PC-9 (cell line): Measurements from ENCODE around the gene CNTN4. TPM values are rescaled to one million over a fixed set of nuclear protein-coding genes. Genes with fewer than 3 reads are reported as not detected.

Experiments used
- BruUV-seq: library from RNA; stranded (reverse); fragments of 400-500 nt; replicated peaks from 2 replicates; lab custom pipeline; 2021; lab: Mats Ljungman, UMichigan
- CTCF ChIA-PET: fragments of 300-600 bp; sonication (Branson Sonifier 250); formaldehyde crosslinking; loops from one replicate; lab custom pipeline; 2022; ENCODE audit warnings: antibody characterized with exemption; lab: Charles Lee
- POLR2A ChIA-PET: fragments of 300-600 bp; sonication (Branson Sonifier 250); formaldehyde crosslinking; loops from one replicate; lab custom pipeline; 2022; ENCODE audit warnings: antibody characterized with exemption; ENCODE audit not compliant: unreplicated experiment; lab: Charles Lee
- DNase-seq, 2 experiments: peaks; one replicate each; pipeline versions ENCODE4 v3.0.0 to v3.0.0-alpha.2; 2015 to 2022; ENCODE audit warnings: mixed read lengths in 1 of 2
- H2AFZ ChIP-seq: fragments of 200-600 bp; sonication (generic); 2 replicates; pipeline ENCODE4 v1.8.1; 2017; ENCODE audit warnings: antibody characterized with exemption
- H3F3A ChIP-seq: fragments of 200-600 bp; sonication (generic); 2 replicates; pipeline ENCODE4 v1.8.1; 2017; ENCODE audit warnings: antibody characterized with exemption, mild to moderate bottlenecking, low read depth; ENCODE audit not compliant: insufficient read depth
- H3K27ac ChIP-seq: fragments of 200-600 bp; sonication (generic); 2 replicates; pipeline ENCODE4 v1.6.1; 2016; ENCODE audit warnings: mixed run types
- H3K27me3 ChIP-seq: fragments of 200-600 bp; sonication (generic); 2 replicates; pipeline ENCODE4 v1.6.1; 2016; ENCODE audit warnings: low read depth, mixed run types; ENCODE audit not compliant: insufficient read depth
- H3K36me3 ChIP-seq: fragments of 200-600 bp; sonication (generic); 2 replicates; pipeline ENCODE4 v1.6.1; 2016; ENCODE audit warnings: low read depth, mixed run types
- H3K4me1 ChIP-seq: fragments of 200-600 bp; sonication (generic); replicated peaks from 2 replicates; pipeline ENCODE4 v1.6.1; 2016; ENCODE audit warnings: mixed run types; ENCODE audit not compliant: insufficient read depth
- H3K4me2 ChIP-seq: fragments of 200-600 bp; sonication (generic); 2 replicates; pipeline ENCODE4 v1.6.1; 2017; ENCODE audit warnings: mixed run types
- H3K4me3 ChIP-seq: fragments of 200-600 bp; sonication (generic); 2 replicates; pipeline ENCODE4 v1.6.1; 2016; ENCODE audit warnings: mixed run types
- H3K79me2 ChIP-seq: fragments of 200-600 bp; sonication (generic); 2 replicates; pipeline ENCODE4 v1.6.1; 2017; ENCODE audit warnings: low read depth, mixed run types
- H3K9me2 ChIP-seq: fragments of 200-600 bp; sonication (generic); 2 replicates; pipeline ENCODE4 v1.8.1; 2017; ENCODE audit warnings: mild to moderate bottlenecking; ENCODE audit not compliant: insufficient read depth
- H3K9me3 ChIP-seq: fragments of 200-600 bp; sonication (generic); 2 replicates; pipeline ENCODE4 v1.8.1; 2016; ENCODE audit warnings: low read depth; ENCODE audit not compliant: insufficient read depth
- H4K20me1 ChIP-seq: fragments of 200-600 bp; sonication (generic); 2 replicates; pipeline ENCODE4 v1.8.1; 2017; ENCODE audit not compliant: insufficient read depth
- EZH2 ChIP-seq: fragments of 200-600 bp; sonication (generic); IDR thresholded peaks from 2 replicates; pipeline ENCODE4 v1.8.0; 2017; ENCODE audit warnings: antibody characterized with exemption, low read depth
- intact Hi-C: fragments of 100-400 bp; cut with micrococcal nuclease; formaldehyde crosslinking; loops from one replicate; pipeline ENCODE4 v1.10.0; 2022; ENCODE audit not compliant: unreplicated experiment
- total RNA-seq: library from RNA; stranded (reverse); gene quantifications from 2 replicates; pipeline ENCODE4 v1.2.3, GENCODE V29; 2021
- TF ChIP-seq, protein P1 (sequence below): fragments of 200-600 bp; sonication (generic); conservative IDR thresholded peaks from 2 replicates; pipeline ENCODE4 v1.6.1; 2017; ENCODE audit warnings: mixed run types, antibody characterized with exemption, mild to moderate bottlenecking, moderate library complexity

CNTN4 gene
- total RNA-seq, 1 experiment from 2014 or later, result not detected

DNA sequence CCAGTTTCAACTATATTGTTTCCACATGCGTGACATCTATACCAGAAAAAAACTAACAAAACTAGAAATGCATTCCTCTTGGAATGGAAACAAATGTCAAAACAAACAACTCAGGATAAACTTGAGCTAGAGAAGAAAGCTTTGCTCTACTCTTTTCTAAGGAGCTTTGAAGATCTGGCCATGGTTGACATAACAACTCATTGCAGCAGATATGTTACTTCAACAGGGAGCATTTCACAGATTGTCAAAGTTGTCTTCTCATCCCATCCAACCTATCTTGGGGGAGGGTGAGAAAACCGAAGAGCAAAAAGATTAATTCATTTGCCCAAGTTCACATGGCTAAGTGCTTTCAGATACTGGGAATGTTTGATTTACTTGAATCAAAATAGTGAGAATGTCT lies 484.4 kb downstream of the CNTN4 start:
- Histone ChIP-seq H3K79me2 (no peaks in the 10 kb centered on the region), H3F3A (no peaks in the 10 kb centered on the region), H3K4me1 (no peaks in the 10 kb centered on the region), H3K36me3 (no peaks in the 10 kb centered on the region), H3K9me3 (no peaks in the 10 kb centered on the region), H3K27me3 (no peaks in the 10 kb centered on the region), H3K9me2 (no peaks in the 10 kb centered on the region), H4K20me1 (no peaks in the 10 kb centered on the region), H3K4me2 (no peak overlapping the region), H3K4me3 (no peak overlapping the region), H3K27ac (no peak overlapping the region), H2AFZ (no peak overlapping the region)
- DNase-seq, result no peak
- POLR2A ChIA-PET, result no interaction called here
- CTCF ChIA-PET, result no interaction called here
- no peak for TF ChIP-seq EZH2
- TF ChIP-seq, protein P1, sequence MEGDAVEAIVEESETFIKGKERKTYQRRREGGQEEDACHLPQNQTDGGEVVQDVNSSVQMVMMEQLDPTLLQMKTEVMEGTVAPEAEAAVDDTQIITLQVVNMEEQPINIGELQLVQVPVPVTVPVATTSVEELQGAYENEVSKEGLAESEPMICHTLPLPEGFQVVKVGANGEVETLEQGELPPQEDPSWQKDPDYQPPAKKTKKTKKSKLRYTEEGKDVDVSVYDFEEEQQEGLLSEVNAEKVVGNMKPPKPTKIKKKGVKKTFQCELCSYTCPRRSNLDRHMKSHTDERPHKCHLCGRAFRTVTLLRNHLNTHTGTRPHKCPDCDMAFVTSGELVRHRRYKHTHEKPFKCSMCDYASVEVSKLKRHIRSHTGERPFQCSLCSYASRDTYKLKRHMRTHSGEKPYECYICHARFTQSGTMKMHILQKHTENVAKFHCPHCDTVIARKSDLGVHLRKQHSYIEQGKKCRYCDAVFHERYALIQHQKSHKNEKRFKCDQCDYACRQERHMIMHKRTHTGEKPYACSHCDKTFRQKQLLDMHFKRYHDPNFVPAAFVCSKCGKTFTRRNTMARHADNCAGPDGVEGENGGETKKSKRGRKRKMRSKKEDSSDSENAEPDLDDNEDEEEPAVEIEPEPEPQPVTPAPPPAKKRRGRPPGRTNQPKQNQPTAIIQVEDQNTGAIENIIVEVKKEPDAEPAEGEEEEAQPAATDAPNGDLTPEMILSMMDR, result no peak
- intact Hi-C loops, result no loop called here
- no TSS peak for BruUV-seq

GRCh38 chr3:2589336-2589969 lies 490.8 kb downstream of the CNTN4 start:
- ChIA-PET CTCF (no interaction called here), POLR2A (no interaction called here)
- Histone ChIP-seq H3F3A (no peaks in the 10 kb centered on the region), H3K4me2 (no peak overlapping the region), H4K20me1 (no peaks in the 10 kb centered on the region), H3K4me3 (no peak overlapping the region), H3K9me3 (no peaks in the 10 kb centered on the region), H3K79me2 (no peaks in the 10 kb centered on the region), H3K9me2 (no peaks in the 10 kb centered on the region), H3K27me3 (no peaks in the 10 kb centered on the region), H3K4me1 (no peaks in the 10 kb centered on the region), H3K27ac (no peak overlapping the region), H2AFZ (no peak overlapping the region), H3K36me3 (no peaks in the 10 kb centered on the region)
- intact Hi-C loops, result no loop called here
- TF ChIP-seq, protein P1, result no peak
- no peak for TF ChIP-seq EZH2
- no peak for DNase-seq
- BruUV-seq, result no TSS peak

GRCh38 chr3:2595486-2595885 lies 496.8 kb downstream of the CNTN4 start:
- TF ChIP-seq, protein P1, result no peak
- TF ChIP-seq EZH2, result no peak
- H3K9me3 ChIP-seq, result no peaks in the 10 kb centered on the region
- no peaks in the 10 kb centered on the region for H3K36me3 ChIP-seq
- H3K4me2 ChIP-seq, result no peak overlapping the region
- H3K79me2 ChIP-seq, result no peaks in the 10 kb centered on the region
- DNase-seq, result no peak
- BruUV-seq, result no TSS peak
- no peak overlapping the region for H3K27ac ChIP-seq
- ChIA-PET POLR2A (no interaction called here), CTCF (no interaction called here)
- no peaks in the 10 kb centered on the region for H4K20me1 ChIP-seq
- no peaks in the 10 kb centered on the region for H3K9me2 ChIP-seq
- no peaks in the 10 kb centered on the region for H3K27me3 ChIP-seq
- intact Hi-C loops, result no loop called here
- H3K4me3 ChIP-seq, result no peak overlapping the region
- H2AFZ ChIP-seq, result no peak overlapping the region
- H3F3A ChIP-seq, result no peaks in the 10 kb centered on the region
- no peaks in the 10 kb centered on the region for H3K4me1 ChIP-seq
